Esophagus mucosa (tissue), 1 donor: Measurements from ENCODE around the gene SPTBN1. TPM values are rescaled to one million over a fixed set of nuclear protein-coding genes. Genes with fewer than 3 reads are reported as not detected.
A peak's percentile ranks its signal among the peaks of the same experiment; 100 is the strongest.
"Not testable (repeated sequence)": the region's sequence is repeated elsewhere in the genome, so short reads cannot be mapped to it uniquely, and the experiment has no call there.

Experiments
- ATAC-seq: fragments of 200-7000 bp; cut with Tn5 transposase; one replicate; pipeline ENCODE4 v1.9.1; 2020
- total RNA-seq: library from RNA; stranded (reverse); gene quantifications from one replicate; pipeline ENCODE4 v1.2.4, GENCODE V29; 2023
- donor health status: DM: yes; HTN: yes; CAD: no.

SPTBN1 gene
- total RNA-seq, 1 donor from 2014 or later = 77.2 TPM

DNA sequence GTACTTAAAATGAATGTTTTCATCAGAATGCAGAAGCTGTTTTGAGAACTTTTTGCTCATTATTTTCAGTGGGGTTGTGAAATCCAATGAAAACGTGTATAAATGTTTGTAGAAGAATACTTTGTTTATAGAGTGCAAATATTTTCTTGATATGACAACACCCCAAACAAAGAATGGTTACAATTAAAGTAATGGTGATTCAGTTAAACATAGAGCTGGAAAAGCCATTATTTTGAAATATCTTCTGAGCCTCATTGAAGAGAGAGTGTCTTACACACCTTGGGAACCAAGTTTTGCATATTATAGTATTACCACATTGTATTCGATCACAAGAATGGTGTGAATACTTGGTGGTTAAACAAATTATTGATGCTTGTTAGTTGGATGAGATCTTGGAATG lies 48.7 kb downstream of the SPTBN1 start:
- ATAC-seq = no peak

DNA sequence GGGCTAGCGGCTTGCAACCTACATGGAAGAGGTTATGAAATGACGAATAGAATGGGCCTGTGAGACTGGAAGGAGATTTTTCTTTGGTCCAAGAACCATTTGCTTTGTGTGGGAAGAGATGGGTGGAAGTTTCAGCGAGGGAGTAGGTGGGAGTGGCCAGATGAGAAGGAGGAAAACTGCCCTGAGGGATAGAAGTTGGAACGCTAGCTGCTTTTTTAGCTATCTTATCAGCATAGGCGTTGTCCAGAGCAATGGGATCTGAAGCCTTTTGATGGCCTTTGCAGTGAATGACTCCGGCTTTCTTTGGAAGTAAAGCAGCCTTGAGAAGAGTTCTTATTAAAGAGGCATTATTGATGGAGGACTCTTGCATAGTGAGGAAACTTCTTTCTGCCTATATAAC lies 52.4 kb downstream of the SPTBN1 start:
- ATAC-seq = no peak

DNA sequence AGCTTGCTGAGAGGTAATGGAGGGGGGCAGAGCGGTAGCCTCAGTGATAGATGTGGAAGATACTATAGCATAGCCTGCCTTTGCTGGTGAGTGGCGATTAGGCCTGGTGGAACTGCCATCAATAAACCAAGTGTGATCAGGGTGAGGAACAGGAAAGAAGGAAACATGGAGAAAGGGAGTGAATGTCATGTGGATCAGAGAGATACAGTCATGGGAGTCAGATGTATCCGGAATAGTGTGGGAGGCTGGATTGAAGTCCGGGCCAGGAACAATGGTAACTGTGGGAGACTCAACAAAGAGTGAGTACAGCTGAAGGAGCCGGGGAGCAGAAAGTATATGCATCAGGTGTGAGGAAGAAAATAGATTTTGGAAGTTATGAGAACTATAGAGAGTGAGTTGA lies 52.9 kb downstream of the SPTBN1 start:
- not testable (repeated sequence) for ATAC-seq

DNA sequence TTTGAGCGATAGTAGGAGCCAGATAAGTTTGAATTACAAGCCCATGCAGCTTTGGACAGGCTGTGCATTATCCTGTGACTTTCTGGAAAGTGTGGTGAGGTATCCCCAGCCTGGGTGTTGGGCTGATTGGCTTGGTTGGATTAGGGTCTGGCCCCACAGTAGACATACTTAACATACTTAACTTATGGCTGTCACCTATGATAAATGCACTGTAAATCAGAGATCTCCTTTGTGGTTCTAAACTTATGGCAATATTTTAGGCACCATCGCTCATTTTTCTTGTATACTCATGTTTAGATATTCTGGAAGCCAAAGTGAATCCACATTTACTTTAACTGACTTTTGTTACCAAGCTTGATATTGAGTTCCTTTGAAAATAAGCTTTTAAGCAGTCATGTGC lies 54.8 kb downstream of the SPTBN1 start:
- ATAC-seq = no peak

DNA sequence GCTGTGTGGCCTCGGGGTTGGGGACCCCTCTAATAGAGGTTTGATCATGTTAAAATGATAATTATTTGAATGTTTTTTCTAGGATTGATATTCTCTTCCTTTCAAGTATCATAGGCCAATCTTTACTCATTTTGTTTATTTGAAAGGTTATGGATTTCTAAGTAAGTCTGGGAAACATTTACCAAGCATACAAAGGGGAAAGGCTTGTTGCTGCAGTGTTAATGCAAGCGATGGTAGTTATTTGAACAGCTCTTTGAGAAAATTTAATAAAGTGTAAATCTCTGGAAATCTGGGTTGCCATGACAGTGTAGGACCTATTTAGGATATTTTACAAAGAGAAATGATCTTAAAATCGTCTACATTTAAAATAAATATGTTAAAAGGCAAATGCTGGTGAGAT lies 56.1 kb downstream of the SPTBN1 start:
- ATAC-seq = no peak

DNA sequence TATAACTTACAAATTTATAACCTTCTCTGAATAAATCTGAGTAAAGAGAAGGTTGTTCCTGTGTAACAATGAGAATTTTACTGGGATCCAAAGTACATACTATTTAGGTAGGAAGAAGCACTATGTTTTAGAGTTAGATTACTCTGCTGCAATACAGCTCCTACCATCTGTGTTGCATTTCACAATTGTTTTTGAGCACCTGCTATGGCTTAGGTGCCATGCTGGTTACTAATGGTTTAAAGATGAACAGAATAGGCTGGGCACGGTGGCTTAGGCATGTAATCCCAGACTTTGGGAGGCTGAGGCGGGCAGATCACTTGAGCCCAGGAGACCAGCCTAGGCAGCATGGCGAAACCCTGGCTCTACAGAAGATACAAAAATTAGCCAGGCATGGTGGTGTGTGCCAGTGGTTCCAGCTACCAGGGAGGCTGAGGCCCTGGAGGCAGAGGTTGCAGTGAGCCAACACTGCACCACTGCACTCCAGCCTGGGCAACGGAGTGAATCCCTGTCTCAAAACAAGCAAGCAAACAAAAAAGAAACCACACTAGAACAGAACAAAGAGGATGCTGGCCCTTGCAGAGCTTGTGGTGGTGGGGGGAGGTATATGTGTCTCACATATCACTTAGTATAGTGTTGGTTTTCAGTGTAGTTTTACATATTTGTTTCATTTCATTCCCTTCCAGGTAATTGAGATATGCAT lies 56.7 kb downstream of the SPTBN1 start:
- ATAC-seq = no peak

DNA sequence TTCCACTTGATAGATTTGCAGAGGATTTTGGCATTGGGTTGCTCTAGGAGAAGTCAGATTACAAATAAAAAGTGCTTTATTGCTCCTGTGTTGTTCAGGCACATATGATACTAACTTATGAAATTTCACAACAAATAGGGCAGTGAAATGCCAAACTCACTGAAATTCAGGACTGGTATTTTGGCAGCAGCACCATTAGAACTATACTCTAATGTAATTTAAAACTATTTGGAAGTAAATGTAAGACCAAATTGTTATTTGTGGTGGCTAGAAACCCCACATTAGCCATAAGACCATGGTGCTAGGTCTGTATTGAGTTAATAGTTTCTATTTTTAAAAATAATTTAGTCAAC lies 57.2 kb downstream of the SPTBN1 start:
- no peak for ATAC-seq

DNA sequence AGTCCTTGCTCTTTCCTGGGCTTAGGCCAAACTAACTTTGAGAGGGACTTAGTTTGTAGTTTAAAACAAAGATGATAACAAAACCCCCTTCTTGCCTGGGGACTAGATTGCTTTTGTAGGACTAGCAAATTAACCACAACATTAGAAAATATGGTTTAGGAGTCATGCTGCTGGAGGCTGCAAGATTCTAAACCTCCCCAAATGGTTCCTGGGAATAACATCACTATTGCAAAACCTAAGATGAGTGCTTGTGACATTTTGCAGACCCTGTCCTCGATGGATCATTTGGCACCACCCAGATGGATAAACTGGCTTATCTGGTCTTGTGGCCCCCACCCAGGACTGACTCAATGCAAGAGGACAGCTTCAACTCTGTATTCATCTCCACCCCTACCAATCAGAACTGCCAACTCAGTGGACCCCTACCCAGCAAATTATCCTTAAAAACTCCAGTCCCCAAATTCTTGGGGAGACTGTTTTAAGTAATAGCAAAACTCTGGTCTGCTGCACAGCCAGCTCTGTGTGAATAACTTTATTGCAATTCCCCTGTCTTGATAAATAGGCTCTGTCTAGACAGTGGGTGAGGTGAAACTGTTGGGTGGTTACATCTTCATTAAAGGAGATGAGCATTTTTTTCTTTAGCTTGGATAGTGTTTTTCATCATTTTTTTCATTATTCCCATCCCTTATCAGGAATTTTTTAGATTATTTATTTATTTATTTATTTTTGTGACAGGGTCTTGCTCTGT lies 58.9 kb downstream of the SPTBN1 start:
- no peak for ATAC-seq

DNA sequence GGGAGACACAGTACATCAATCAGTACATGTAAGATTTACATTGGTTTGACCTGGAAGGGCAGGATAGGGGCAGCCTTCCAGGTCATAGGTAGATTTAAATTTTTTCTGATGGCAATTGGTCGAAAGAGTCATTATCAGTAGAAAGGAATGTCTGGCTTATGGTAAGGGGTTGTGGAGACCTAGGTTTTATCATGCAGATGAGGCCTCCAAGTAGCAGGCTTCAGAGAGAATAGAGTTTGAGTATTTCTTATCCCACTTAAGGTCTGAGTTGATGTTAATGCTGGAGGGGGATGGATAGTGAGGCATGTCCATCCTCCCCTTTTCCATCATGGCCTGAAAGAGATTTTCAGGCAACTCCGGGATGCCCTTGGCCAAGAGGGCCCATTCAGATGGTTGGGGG lies 60.7 kb downstream of the SPTBN1 start:
- ATAC-seq = no peak

DNA sequence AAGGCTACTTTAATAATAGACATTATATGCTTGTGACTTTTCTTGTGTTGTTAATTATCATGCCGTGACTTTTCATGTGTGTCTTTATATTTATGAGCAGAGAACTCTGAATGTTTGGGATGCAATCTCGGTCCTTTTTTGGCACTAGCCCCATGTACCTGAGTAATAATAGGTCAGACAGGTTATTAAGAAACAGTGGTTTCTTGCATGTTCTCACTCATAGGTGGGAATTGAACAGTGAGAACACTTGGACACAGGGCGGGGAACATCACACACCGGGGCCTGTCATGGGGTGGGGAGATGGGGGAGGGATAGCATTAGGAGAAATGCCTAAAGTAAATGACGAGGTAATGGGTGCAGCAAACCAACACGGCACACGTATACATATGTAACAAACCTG lies 61.9 kb downstream of the SPTBN1 start:
- not testable (repeated sequence) for ATAC-seq

DNA sequence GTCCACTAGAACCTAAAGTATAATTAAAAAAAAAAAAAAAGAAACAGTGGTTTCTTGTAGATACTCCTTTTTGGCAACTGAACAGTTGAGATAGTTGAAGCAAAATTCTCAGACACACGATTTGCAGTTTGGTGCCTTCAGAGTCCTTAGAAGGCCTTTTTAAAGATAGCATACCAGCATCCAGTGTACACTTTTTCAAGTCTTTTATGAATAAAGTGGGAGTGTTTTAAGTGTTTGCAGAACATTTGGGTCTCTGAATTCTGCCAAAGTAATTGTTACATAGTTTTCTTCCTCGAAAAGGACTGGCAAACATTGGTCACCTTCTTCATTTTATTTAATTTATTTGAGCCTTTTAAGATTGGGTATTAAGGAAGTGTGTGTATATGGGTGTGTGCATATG lies 62.3 kb downstream of the SPTBN1 start:
- ATAC-seq = no peak

DNA sequence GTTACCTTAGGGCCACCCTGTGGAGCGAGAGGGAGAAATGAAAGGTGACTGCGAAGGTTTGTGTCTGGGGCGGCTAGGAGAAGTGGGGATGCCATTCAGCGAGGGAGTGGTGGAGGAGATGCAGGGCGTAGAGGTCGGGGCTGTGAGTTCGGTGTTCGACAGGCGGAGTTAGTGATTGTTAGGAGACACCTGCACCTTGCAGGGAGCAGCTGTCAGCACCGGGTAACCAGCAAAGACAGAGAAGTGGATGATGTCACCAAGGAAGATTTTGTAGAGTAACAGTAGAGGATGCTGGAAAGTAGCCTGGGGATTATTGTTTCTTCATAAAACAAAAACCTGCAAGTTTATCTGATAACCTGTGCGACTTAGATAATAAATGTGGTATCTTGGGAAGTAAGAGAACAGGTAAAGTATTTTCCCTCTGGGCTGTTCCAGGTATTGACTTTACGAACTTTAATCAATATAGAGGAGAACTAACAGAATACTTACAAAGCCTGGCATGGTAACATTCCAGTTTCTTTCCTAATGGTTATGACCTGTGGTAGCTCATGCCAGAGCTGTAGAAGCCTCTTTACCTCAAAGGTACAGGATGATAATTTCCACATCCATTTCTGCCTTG lies 63.8 kb downstream of the SPTBN1 start:
- ATAC-seq = no peak

DNA sequence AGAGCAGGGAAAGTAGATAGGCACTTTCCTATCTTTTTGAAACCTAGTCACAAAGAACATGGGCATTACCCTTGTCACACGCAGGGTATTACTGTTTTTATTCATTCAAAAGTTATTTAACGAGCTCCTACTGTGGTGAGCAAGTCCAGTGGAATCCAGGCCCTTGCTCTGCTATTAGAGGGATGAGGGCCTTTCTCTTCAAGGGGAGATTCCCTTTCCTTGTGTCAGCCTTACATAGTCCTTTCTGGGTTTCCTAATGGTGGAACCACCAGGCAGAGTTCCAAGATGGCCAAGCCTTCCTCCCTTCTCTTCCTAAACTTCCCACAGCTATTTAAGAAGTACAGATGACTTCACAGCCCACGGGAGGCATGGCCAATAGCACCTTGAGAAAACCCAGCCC lies 64.6 kb downstream of the SPTBN1 start:
- no peak for ATAC-seq

DNA sequence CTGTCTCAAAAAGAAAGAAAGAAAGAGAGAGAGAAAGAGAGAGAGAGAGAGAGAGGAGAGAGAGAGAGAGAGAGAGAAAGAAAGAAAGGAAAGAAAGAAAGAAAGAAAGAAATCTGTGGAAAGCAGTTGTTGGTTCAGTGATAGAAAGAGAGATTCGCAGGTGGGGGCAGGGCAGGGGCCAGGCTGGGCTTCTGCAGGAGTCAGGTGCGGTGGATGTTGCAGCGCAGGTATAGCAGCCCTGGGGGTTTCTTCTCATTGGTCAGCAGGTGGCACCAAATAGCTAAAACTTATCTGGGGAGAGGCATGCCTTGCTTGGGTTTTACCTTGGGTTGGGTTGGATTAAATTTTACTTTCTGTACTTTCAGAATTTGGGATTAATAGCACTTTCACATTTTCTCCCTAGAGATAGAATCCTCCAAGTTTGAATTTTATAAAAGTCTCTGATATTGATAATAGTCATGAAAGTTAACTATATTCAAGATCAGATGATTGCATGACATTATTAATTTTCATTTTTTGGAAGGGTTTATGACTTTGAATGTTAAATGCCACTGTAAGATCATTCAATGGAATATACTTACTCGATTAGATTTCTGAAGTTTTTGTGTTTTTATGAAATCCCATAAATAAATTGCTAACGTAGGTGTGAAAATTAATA lies 66.6 kb downstream of the SPTBN1 start:
- ATAC-seq = peak; percentile 85

DNA sequence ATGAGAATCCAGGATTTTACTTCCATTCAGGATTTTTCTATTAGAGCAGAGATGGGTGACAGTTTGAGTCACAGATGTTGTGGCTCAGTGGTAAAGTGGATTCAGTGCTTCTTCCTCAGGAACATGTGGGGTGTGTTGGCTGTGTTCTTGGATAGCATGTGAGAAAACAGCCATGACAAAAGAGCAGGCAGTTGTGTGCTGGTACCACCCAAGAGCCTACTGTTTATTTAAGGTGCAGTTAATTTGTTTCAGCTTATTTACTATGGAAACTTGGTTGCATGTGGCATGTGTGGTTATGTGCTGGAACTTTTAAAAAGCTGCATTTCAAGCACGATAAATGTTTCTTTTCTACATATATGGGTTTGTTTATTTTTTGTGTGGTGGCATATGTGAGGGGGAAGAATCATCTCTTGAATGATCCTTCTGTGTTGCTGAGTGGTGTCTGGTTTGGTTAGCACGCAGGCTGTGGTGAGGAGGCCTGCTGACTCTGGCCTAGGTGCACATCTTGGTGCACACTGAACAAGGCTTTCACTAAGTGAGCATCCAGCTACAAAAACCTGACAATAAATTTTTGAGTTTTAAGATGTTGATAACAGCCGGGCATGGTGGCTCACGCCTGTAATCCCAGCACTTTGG lies 67.3 kb downstream of the SPTBN1 start:
- ATAC-seq = no peak

DNA sequence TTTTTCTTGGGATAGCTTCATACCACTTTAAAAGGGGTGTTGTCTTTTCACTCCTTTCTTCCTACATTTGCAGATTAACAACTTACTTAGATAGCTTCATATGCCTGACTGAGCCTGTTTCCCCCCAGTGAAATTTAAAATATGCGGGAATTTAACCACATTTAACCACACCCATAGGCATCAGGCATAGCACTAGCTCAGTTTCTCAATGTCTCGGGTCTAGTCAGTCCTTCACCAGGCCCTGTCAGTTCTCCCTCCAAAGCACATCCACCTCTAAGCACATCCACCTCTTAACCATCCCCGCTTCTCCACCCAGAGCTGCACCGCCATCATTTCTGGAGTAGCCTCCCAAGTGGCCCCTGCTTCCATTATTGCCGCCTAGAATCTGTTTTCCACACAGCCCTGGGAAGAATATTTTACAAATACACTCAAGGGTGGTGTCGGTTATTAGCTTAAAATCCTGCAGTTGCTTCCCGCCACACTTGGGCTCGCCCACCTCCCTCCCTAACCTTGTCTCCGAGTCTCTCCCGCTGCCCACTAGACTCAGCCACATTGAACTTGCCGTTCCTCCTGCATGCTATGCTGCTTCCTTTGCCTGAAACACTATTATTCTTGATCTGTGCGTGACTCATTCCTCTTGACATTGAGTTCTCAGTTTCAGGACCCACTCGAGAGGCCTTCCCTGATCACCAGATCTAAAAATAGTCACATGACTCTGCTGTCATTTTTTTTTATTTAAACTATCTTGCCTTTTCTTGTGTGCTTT lies 68.3 kb downstream of the SPTBN1 start:
- no peak for ATAC-seq

DNA sequence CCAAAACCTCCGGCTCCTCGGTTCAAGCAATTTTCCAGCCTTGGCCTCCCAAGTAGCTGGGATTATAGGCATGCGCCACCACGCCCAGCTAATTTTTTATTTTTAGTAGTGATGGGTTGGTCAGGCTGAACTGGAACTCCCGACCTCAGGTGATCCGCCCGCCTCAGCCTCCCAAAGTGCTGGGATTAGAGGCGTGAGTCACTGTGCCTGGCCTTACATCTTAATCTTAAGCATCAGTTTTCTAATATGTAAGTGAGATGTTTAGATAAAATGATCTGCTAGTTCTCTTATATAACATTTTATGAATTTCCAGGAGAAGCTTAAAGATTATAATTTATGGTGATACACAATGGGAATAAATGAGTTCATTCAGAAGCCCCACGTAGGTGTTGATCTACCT lies 69.2 kb downstream of the SPTBN1 start:
- peak; percentile 23 for ATAC-seq

DNA sequence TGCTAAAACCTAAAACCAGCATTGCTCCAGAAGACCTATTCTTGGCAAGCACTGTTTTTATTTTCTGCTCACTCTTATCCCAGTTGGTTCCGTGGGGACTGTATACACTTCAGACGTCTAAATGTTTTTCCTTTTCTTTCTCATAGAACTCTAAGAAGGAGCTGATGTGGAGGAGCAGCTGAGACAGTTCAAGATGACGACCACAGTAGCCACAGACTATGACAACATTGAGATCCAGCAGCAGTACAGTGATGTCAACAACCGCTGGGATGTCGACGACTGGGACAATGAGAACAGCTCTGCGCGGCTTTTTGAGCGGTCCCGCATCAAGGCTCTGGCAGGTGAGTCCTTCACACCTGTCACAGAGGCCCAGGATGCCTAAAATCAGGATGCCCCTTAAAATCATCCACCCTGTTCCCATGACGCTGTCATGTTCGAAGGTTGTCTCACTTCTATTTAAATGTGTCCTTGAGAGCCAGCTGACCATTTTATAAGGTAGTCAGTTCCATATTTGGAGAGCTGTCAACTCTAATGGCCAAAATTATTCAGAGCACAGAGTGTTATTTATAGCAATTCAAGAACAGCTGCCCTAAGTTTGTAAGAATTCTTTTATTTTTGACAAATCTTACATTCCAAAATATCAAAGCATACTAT lies 70.2 kb downstream of the SPTBN1 start:
- ATAC-seq = no peak

DNA sequence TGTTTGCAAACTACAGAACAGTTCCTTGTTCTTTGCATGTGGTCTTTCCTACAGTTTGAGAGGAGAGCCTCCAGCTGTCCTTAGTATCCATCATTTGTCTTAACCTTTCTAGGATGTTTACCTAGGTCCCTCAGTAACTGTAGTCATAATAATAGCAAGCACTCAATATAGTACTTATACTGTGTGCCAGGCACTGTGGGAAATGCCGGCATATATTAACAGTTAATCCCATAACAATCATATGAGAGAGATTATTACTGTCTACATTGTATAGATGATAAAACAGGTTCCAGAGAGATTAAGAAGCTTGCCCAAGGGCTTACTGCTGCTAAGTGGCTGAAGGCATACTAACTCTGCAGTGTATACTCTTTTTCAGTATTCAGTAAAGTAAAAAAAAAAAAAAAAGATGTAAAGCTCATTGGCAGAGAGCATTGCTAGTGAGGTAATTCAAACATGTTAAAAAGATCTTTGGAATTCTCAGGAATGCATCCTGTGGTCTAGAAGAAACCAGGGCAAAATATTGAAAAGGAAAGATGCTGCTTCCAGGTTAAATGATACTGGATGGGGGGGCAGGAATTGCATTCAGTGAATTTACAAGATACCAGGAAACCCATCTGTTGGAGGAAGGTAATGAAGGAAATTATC lies 72.3 kb downstream of the SPTBN1 start:
- peak; percentile 14 for ATAC-seq

DNA sequence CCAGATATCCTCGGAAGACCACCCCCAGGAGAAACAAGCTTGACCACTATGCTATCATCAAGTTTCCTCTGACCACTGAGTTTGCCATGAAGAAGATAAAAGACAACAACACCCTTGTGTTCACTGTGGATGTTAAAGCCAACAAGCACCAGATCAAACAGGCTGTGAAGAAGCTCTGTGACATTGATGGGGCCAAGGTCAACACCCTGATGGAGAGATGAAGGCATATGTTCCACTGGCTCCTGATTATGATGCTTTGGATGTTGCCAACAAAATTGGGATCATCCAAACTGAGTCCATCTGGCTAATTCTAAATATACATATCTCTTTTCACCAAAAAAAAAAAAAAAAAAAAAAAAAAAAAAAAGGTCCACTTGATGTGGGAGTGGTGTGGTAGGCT lies 73.4 kb downstream of the SPTBN1 start:
- ATAC-seq = not testable (repeated sequence)

DNA sequence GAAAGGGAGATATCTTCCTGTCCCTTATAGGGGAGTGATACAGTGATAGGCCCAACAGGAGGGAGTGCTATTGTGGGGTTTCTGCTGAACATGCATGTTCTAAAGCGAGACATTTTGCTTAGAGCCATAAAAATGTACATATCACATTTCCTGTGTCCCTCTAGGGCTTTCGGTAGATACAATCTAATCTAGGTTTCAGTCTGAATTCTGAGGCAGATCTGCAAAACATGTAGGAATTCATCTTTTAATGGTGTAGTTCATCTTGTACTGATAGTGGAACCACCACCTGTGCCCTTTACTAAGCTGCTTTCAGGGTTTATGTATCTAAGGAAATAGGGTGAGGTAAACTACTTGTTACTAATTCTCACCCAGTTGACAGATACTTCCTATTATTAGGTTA lies 73.8 kb downstream of the SPTBN1 start:
- ATAC-seq = no peak
